ENCODE results near the gene TMEM190. TPM values are rescaled to one million over a fixed set of nuclear protein-coding genes. Genes with fewer than 3 reads are reported as not detected.

Gene TMEM190
- total and polyA plus RNA-seq, 9 of the 15 experiments (the other 6 are each of a cell fraction or from before 2014, with no cell fraction given): not detected

DNA sequence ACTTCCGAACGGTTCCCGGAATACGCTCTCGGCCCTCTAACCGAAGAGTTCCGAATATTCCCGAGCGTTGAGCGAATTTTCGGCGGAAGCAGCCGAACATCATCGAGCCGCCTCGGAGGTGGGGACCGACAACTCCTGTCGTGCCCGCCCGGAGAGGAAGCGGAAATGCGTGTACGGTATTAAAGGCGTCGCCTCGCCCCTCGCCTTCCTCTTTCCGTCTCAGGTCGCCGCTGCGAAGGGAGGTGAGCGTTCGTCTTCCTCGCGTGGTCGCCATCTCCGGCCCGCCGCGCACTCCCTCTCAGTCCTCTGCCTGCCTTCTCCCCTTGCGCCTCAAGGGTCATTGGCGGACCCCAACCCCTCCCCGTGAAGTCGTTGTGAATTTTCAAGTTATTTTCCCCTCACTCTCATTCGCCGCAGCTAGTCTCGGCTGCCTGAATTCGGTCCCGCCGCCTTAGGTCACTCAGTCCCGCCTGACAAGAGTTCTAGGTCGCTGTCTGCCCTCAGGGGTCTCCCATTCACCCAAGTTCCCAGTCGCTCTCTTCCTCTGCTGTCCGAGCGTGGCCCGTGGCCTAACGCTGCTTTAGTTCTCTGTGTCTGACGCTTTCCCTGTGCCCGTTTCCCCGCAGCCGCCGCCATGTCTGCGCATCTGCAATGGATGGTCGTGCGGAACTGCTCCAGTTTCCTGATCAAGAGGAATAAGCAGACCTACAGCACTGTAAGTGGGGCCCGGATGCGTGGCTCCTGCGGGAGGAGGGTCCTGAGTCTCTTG, 9.3 kb downstream of the TMEM190 start, which contains the start of gene RPL28 (continued):
- TF ChIP-seq ETV6 (IDR thresholded peaks at IDR 0.05; ENCODE audit: borderline replicate concordance in 1 of 2, low read depth in 2 of 2, low read length in 1 of 2) (peak in 1 of 2 experiments; percentile 59; a peak in 1 of 4 replicates), ETV6 (CRISPR knock-in tag; IDR thresholded peaks at IDR 0.05; ENCODE audit: borderline replicate concordance) (0 out of 2 replicates have a peak, but pooled peaks have one; percentile 68), TBP (optimal IDR thresholded peaks at IDR 0.05; ENCODE audit: low read depth, low read length) (peak; percentile 99), ZNF23 (CRISPR knock-in tag; IDR thresholded peaks at IDR 0.05) (no peak), KLF6 (CRISPR knock-in tag; IDR thresholded peaks at IDR 0.05; ENCODE audit: borderline replicate concordance) (no peak), HEY1 (CRISPR knock-in tag; IDR thresholded peaks at IDR 0.05; ENCODE audit: borderline replicate concordance) (no peak), RBM14 (IDR thresholded peaks at IDR 0.05; ENCODE audit: borderline replicate concordance, insufficient read depth, low read depth, low read length) (no peak), TRIM28 (IDR thresholded peaks at IDR 0.05) (no peak), RFX5 (IDR thresholded peaks at IDR 0.05; ENCODE audit: low read depth, low read length) (no peak), CTBP1 (IDR thresholded peaks at IDR 0.05; ENCODE audit: borderline replicate concordance) (peak; percentile 26; the same call in 1 of the 2 replicates), POLR2A (conservative IDR thresholded peaks at IDR 0.05) (peak; percentile 99), POLR2AphosphoS2 (IDR thresholded peaks at IDR 0.05; ENCODE audit: low read length) (peak; percentile 87; the same call in 1 of the 2 replicates), SNIP1 (IDR thresholded peaks at IDR 0.05; ENCODE audit: low read depth) (no peak), ZBTB17 (CRISPR knock-in tag; IDR thresholded peaks at IDR 0.05) (no peak), MCM3 (IDR thresholded peaks at IDR 0.05) (no peak), PHF21A (IDR thresholded peaks at IDR 0.05; ENCODE audit: borderline replicate concordance, low read depth) (no peak), MEF2A (IDR thresholded peaks at IDR 0.05; ENCODE audit: control insufficient read depth, low read depth, low read length) (no peak), ZKSCAN8 (CRISPR knock-in tag; IDR thresholded peaks at IDR 0.05) (no peak), CEBPG (CRISPR knock-in tag; IDR thresholded peaks at IDR 0.05) (no peak), CEBPG (tag; conservative IDR thresholded peaks at IDR 0.05 in 1 of 2, IDR thresholded peaks at IDR 0.05 in 1 of 2) (no peak), CC2D1A (IDR thresholded peaks at IDR 0.05) (0 out of 2 replicates have a peak, but pooled peaks have one; percentile 10), PURB (CRISPR knock-in tag; IDR thresholded peaks at IDR 0.05; ENCODE audit: low read depth) (no peak), ZNF507 (tag; conservative IDR thresholded peaks at IDR 0.05) (no peak), NFIX (CRISPR knock-in tag; IDR thresholded peaks at IDR 0.05; ENCODE audit: low read depth) (no peak), NFE2L1 (tag; IDR thresholded peaks at IDR 0.05; ENCODE audit: borderline replicate concordance, low read depth) (no peak), HNRNPL (IDR thresholded peaks at IDR 0.05; ENCODE audit: low read depth, low read length) (no peak), L3MBTL2 (IDR thresholded peaks at IDR 0.05) (no peak; the same call in 1 of the 2 replicates), TAF1 (IDR thresholded peaks at IDR 0.05; ENCODE audit: control insufficient read depth, extremely low read depth, insufficient read depth, low read length, severe bottlenecking) (peak; percentile 100)
- TF ChIP-seq, protein P1, sequence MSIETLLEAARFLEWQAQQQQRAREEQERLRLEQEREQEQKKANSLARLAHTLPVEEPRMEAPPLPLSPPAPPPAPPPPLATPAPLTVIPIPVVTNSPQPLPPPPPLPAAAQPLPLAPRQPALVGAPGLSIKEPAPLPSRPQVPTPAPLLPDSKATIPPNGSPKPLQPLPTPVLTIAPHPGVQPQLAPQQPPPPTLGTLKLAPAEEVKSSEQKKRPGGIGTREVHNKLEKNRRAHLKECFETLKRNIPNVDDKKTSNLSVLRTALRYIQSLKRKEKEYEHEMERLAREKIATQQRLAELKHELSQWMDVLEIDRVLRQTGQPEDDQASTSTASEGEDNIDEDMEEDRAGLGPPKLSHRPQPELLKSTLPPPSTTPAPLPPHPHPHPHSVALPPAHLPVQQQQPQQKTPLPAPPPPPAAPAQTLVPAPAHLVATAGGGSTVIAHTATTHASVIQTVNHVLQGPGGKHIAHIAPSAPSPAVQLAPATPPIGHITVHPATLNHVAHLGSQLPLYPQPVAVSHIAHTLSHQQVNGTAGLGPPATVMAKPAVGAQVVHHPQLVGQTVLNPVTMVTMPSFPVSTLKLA (conservative IDR thresholded peaks at IDR 0.05): peak; percentile 26 to 72; a peak in 3 of 4 replicates
- TF ChIP-seq, protein P2, sequence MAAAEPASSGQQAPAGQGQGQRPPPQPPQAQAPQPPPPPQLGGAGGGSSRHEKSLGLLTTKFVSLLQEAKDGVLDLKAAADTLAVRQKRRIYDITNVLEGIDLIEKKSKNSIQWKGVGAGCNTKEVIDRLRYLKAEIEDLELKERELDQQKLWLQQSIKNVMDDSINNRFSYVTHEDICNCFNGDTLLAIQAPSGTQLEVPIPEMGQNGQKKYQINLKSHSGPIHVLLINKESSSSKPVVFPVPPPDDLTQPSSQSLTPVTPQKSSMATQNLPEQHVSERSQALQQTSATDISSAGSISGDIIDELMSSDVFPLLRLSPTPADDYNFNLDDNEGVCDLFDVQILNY (CRISPR knock-in tag; IDR thresholded peaks at IDR 0.05): no peak

Measured in K562 (cell line).